HG03342 (cell line): Measurements from ENCODE around the gene SERPINA12.
"Not testable (repeated sequence)": the region's sequence is repeated elsewhere in the genome, so short reads cannot be mapped to it uniquely, and the experiment has no call there.

Experiments
- ATAC-seq: cut with Tn5 transposase; IDR thresholded peaks from one replicate; pipeline ENCODE4 v1.9.1; 2021; ENCODE audit warnings: mild to moderate bottlenecking, moderate library complexity; ENCODE audit not compliant: unreplicated experiment

SERPINA12 gene

DNA sequence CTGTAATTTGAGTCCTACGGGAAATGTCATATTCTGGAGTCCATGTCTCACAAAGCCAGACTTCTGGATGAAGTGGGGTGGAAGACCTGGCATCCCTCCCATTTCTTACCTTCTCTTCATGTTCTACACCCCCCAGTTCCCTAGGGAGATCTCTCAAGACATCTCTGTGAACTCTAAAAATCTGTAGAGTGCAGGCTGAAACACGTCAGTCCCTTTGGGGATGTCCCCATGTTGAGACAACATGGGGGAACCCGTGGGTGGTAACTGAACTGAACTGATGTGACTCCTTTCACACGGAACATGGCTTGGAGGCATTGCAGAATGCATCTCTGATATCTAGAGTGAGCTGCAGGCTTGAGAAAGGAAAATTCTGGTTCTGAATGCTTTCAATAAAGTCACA is 15.2 kb downstream of the SERPINA12 start:
- peak; percentile 53 for ATAC-seq

DNA sequence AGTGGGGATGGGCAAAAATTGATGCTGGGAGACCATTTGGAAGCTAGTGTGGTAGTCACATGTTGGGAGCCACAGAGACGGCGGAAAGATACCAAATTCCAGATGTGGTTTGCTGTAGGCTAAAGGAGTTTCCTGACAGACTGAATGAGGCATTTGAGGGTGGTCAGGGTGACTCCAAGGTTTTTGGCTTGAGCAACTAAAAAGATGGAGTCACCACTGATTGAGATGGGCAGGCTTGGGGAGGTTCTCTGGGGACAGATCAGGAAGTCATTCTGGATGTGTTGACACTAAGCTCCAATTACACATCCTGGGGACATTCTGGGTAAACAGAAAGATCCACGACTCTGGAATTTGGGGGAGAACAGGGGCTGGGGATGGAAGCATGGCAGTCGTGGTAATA is 17.8 kb downstream of the SERPINA12 start:
- ATAC-seq: no peak

DNA sequence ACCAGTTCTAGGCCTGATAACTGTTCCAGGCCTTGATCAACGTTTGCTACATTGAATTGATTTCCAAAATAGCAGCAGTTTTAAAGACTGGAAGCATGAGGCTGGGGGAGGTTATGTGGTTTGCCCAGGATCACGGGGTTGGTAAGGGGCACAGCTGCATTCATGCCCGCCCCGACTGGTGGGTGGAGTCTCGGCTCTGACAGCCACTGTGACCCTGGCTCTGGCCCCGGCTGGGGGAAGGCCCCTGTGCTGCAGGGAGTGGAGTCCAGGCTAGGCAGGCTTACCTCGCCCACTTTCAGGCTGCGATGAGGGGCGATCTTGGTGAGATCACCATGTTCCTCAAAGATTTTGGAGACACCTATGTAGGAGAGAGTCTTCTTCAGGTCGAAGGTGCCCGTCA is 19.9 kb downstream of the SERPINA12 start:
- ATAC-seq: no peak

DNA sequence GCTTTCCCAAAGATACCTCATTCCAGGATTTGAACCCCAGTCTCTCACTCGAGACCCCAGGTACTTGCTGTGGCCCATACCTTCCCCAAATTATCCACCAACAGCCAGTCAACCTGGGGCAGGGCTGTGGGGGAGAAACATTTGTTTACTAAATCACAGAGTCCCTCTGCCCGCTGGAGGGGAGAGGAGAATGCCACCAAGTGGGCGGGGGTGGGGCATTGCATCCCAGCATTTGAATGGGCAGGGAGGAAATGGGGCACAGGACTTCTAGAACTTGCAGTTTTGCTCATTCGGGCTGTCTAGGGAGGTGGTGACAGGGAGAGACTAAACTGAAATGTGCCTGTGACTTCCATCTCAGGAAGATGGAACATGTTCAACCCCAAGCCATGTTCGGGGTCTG is 22.4 kb downstream of the SERPINA12 start:
- no peak for ATAC-seq

DNA sequence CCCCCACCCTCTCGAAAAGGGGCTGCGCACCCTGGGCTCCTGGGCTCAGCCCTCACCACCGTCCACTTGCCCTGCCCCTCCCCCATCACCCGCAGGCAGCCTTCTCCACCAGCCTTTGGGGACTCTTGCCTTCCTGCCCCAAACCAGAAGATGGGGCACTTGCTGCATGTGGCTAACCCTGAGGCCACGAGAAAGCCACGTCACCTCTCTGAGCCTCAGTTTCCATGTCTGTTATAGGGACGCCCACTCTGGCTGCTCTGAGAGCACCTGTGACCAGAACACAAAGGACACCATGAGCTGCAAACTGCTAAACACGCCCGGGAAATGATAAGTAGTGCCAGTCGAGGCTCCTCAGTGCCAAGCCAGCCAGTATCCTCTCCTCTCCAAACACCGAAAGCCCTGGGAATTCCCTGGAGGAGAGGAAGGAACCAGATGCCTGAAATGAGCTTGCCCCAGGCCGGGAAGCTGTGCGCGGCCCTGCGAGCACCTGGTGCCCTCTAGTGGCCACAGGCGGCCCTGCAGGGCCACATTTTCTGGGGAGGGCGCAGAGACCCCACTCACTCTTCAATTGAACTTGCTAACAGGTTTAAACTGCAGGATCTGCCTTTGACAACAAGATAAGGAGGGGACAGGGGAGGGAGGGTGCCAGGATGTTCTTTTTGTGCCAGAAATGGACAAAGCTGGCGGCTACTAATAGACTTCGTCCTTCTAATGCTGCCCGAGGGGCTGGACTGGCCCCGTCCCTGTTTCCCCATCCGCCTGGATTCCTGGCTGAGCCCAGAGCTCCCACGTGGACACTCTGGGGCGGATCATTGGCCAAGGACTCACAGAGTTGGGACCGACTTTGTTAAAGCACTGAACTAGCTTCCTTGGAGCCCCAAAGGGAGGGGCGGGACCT is 23.1 kb downstream of the SERPINA12 start:
- peak; percentile 48 for ATAC-seq

DNA sequence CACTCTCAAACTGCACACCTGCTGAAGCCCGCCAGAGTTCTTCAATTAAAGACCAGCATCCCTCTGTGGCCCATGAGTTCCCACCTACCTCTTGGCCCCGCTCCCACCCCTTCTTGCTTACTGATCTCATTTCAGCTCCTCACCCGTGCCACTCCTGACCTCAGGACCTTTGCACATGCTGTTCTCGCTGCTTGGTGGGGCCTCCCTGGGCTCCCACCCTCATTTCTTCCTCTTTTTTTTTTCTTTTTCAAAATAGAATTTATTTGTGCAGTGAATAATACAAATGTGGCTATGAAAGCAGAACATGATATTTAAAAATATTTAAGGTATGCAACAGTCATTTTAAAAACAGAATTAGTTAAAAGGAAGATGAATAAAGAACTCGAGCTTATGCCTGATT is 24.8 kb downstream of the SERPINA12 start:
- ATAC-seq: no peak

DNA sequence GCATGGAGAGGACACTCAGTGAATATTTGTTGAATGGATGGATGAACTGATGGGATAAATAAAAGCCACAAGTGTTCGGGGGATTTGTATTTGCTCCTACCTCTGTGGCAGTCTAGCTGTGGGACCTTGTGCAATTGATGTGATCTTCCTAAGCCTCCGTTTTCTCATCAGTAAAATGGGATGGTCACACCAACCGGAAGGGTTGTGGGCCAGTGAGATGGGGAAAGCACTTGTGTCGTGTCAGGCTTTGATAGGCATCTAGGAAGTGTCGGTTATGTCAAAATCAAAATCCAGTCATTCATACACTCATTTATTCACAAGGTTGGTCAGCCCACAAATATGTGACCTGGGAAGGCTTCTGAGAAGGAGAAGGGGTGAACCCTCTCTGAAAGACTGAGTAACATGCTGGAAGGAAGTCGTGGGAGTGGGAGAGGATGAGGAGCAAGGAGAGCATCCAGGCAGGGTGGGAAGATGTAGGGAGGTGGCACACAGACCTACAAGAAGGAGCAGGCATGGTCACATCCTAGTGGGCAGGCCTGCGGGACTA is 25.5 kb downstream of the SERPINA12 start:
- ATAC-seq: no peak

DNA sequence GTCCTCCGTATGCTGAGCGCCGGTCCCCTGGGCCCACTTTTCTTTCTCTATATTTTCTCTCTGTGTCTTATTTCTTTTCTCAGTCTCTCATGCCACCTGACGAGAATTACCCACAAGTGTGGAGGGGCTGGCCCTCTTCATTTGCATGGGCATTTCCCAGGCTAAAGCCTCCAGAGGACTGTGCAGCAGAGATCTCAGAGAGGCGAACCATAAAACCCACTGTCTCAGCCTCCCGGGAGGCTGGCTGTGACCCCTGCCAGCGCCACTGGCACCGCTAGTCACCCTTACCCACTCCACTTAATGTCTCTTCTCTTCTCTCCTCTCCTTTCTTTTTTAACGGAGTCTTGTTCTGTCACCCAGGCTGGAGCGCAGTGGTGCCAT is 26.2 kb downstream of the SERPINA12 start:
- peak; percentile 55 for ATAC-seq

DNA sequence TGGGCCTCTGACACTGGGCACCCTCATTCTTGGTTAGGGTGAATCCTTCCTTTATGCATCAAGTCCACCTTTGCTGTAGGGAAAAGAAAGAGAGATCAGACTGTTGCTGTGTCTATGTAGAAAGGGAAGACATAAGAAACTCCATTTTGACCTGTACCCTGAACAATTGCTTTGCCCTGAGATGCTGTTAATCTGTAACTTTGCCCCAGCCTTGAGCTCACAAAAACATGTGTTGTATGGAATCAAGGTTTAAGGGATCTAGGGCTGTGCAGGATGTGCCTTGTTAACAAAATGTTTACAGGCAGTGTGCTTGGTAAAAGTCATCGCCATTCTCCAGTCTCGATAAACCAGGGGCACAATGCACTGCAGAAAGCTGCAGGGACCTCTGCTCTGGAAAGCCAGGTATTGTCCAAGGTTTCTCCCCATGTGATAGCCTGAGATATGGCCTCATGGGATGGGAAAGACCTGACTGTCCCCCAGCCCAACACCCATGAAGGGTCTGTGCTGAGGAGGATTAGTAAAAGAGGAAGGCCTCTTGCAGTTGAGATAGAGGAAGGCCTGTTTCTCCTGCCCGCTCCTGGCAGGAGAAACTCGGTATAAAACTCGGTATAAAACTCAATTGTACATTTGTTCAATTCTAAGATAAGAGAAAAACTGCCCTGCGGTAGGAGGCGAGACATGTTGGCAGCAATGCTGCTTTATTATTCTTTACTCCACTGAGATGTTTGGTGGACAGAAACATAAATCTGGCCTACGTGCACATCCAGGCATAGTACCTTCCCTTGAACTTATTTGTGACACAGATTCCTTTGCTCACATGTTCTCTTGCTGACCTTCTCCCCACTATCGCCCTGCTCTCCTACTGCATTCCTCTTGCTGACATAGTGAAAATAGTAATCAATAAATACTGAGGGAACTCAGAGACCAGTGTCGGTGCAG is 26.9 kb downstream of the SERPINA12 start:
- not testable (repeated sequence) for ATAC-seq

DNA sequence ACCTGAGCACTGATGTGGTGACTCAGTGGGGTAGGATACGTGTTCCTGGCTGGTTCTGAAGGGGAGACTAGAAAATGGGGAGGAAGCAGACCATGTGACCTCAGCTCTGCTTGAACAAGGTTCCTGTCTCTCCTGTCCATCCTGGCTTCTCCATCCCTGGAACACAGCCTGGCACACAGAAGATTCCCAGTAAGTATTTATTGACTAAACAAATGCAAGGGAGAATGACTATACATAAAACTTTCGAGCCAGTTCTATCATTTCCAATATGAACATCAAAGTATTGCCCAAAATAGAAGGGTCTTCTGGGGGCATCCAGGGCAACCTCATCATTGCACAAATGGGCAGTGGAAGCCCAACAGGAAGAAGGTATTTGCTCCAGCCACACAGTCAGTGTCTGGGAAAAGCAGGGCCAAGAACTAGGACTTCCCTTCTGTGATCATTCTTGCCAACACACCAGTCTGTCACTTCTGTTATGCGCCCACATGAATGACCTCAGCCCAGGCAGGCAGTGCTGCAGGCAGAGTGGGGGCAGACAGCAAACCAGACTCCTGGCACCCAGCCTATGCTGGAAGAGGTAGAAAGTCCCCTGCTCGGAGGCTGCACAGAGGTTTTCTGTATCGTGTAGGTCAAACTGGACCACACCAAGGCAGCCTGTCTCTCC is 27.7 kb downstream of the SERPINA12 start:
- no peak for ATAC-seq

DNA sequence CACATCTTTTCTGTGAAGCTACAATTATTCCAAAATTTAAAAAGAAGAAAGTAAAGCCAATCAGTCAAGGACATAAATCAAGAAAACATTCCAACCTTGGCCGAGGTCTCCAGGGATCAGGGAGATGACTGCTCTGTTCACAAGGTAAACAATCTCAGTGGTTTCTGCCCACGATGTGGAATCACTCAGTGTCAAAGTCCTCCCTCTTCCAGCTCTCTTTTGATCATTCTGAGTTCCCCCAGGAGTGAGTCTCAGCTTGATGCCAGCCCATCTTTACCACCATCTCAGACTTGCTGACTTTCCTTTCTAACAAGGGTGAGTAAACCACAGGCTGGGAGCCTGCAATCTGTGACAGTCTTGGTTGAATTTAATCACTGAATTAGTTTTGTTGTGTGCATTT is 28.5 kb downstream of the SERPINA12 start:
- no peak for ATAC-seq

DNA sequence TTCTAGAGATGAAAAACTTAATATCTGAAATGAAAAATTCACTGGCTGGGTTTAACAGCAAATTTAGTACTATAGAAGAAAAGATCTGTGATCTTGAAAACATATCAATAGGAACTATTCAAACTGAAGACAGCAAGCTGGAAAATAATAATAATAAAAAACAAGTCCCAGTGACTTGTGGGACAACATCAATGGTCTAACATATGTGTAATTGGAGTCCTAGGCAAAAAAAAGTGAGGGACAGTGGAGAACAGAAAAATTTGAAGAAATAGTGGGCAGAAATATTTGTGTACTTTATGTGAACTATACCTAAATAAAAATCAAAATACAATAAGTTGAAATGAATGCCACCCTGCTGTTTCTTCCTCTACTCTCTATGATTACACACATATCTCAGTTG is 30.8 kb downstream of the SERPINA12 start:
- ATAC-seq: no peak

DNA sequence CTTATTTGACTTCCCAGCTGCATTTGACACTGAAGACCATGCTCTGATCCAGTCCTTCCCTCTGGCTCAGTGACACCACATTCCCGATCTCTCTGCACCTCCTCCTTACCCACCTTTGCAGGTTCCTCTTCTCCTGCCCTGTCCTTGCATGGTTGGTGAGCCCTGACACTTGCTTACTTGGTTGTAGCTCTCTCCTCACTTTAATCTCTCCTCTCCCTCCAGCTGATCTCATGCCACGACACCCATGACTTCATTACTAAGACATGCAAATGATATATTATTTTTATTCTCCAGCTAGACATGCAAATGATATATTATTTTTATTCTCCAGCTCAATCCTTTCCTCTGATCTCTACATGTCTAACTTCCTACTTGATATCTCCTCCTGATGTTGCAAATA is 33.2 kb downstream of the SERPINA12 start, which contains the start of gene SERPINA9:
Gene SERPINA9, minus strand, starts transcription at position 175 of the 400 bp plus-strand sequence. CDS start 6,357 bp downstream, outside the sequence.
- no peak for ATAC-seq

DNA sequence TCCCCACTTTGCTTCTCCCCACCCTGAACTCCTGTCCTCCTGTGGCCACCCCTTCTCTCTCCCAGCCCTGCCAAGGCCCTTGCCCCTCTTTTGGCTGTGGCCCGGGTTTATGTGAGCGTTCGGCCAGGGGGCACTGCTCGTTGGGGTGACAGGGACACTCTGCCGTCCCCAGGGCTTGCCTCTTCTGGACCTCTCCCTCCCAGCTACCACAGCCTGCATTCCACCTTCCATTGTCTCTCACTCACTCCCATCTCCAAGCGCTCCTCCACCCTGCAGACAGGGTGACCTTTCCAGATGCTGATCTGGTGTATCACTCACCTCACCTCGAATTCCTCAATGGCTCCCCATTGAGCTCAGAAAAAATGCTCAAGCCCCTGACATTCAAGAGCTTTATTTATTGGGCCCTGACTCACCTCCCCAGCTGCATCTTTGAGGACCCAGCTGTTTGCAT is 34.7 kb downstream of the SERPINA12 start:
- ATAC-seq: no peak

DNA sequence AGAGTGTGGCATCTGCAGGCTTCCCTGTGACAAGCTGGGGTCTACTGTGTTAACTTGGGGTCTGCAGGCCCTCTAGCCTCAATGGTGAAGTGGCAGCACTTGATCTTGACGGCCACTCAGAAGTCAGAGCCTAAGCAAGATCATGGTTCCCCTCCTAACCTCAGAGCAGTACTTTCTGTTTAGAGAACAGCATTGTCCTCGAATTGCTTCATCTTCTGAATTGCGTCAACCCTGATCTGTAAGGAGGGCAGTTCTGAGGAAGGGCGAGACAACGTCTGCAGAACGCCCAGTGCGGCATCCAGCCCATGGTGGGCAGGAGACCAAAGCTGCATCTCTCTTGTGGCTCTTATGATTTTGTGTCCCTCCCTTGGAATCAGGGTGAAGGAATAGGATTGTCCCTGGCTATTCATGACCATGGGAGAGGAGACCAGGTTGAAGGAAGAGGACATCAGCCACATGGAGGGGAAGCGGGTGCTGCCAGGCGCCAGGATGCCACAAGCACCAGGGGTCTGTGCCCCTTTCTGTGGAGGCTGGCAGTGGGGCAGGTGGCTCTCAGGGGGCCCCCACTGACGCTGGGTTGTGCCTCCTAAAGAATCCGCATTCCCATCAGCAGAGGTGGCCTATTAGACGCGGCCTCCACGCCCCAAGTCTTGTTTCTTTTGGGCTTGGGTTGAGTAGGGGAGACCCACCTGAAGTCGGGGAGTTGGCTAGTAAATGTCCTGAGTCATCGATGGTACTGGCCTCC is 35.4 kb downstream of the SERPINA12 start:
- ATAC-seq: no peak

DNA sequence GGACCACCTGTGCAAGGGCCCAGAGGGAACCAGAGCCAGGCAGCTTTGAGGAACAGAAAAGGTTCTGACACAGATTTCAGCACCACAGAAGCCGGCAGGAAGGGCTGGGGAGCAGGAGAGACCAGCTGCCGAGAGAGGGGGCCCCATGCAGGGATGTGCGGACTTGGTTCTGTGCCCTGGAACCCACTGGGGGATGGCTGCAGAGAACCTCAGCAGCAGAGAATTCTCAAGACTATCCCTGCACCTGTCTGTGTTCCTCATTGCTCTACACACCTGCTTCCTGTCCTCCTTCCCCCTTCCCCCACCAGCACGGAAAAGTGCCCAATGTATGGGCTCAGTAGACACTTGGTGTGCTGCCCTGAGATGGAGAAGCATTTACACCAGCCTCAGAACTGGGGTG is 36.4 kb downstream of the SERPINA12 start:
- no peak for ATAC-seq

DNA sequence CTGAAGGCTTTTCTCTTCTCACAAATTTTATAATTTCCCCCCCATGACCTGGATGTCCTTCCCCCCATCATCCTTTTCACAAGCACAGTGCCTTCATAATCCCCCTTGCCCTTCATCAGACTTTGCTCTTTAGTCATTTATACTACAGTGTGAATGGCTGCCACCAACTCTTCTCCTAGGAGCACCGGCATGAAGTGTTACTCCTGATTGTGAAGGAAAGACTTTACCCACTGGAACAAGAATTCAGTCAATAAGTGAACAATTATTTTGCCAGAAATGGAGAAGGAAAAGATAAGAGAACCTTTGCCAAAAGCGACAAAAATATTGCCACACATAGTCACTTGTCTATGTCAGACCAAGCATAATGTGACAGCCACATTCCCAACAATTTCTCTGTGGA is 38.2 kb downstream of the SERPINA12 start:
- ATAC-seq: no peak

DNA sequence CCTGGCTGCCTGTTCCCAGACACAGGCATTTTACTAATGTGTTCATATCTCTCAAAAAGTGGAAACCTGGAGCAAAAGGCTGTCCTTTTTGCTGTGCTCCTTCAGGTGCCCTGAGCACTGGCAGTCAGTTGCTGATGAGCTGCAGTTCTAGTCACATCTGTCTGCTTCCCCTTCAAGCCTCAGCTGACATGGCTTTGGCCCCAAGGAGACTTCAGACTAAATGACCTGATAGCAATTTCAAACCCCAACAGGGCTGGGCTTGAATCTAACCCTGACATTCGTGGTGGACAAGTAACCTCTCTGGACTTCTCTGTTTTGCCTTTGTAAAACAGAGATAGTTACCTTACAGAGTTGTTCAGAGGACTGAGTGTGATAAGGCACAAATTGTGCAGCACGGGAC is 39.0 kb downstream of the SERPINA12 start:
- no peak for ATAC-seq

DNA sequence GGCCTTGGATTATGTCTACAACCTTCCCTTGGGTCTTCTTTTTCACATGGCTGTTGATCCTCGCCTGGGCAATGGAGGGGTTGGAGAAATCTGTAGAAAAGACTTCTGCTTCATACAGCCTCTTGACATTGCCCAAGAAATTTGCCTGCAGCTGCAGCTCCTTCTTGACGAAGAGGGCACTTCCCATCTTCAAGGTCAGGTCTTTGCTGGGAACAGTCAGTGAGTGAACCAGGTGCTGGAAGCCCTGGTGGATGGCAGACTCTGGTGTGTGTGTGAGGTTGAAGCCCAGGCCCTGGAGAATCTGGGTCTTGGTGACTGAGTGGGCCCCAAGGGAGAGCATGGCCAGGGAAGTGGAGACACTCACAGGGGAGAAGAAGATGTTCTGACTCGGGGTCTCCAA is 40.0 kb downstream of the SERPINA12 start:
- ATAC-seq: no peak
